Osteoblast (primary cell): ENCODE data around the gene KRT73. TPM values are rescaled to one million over a fixed set of nuclear protein-coding genes. Genes with fewer than 3 reads are reported as not detected.

Experiments
- DNase-seq: peaks from one replicate; pipeline ENCODE4 v3.0.0; 2011; ENCODE audit warnings: low spot score, mixed read lengths; ENCODE audit not compliant: insufficient read length; ENCODE audit errors: missing footprints
- H2AFZ ChIP-seq: 2 replicates; pipeline ENCODE4 v1.6.0; 2011; ENCODE audit warnings: mild to moderate bottlenecking, low read length
- H3K27ac ChIP-seq: 2 replicates; pipeline ENCODE4 v1.5.1; 2011; ENCODE audit warnings: mild to moderate bottlenecking, low read depth, low read length, moderate library complexity
- H3K27me3 ChIP-seq: 2 replicates; pipeline ENCODE4 v1.6.0; 2012; ENCODE audit warnings: mild to moderate bottlenecking, control low read depth, inconsistent platforms, low read length, moderate library complexity; ENCODE audit not compliant: insufficient read depth
- H3K36me3 ChIP-seq: 2 replicates; pipeline ENCODE4 v1.5.1; 2011; ENCODE audit warnings: mild to moderate bottlenecking, low read length, control low read depth, moderate library complexity; ENCODE audit not compliant: insufficient read depth
- H3K4me1 ChIP-seq: 2 replicates; pipeline ENCODE4 v1.5.1; 2011; ENCODE audit warnings: mild to moderate bottlenecking, low read length, control low read depth, moderate library complexity; ENCODE audit not compliant: insufficient read depth
- H3K4me2 ChIP-seq: 2 replicates; pipeline ENCODE4 v1.6.0; 2011; ENCODE audit warnings: mild to moderate bottlenecking, low read length; ENCODE audit not compliant: insufficient read depth
- H3K4me3 ChIP-seq: fragments of 200-600 bp; sonication (generic); 3 replicates; pipeline ENCODE4 v1.5.1; 2012; ENCODE audit warnings: mild to moderate bottlenecking, low read length, inconsistent platforms; ENCODE audit not compliant: insufficient read depth
- H3K79me2 ChIP-seq: 2 replicates; pipeline ENCODE4 v1.6.0; 2012; ENCODE audit warnings: mild to moderate bottlenecking, low read length, control low read depth, inconsistent platforms; ENCODE audit not compliant: insufficient read depth
- H3K9me3 ChIP-seq: 2 replicates; pipeline ENCODE4 v1.5.1; 2011; ENCODE audit warnings: low read depth, low read length, control low read depth
- H4K20me1 ChIP-seq: 2 replicates; pipeline ENCODE4 v1.6.0; 2012; ENCODE audit warnings: mild to moderate bottlenecking, low read length, control low read depth; ENCODE audit not compliant: insufficient read depth
- total RNA-seq: library from RNA; depleted of rRNA; stranded (reverse); fragments of >200 nt; gene quantifications from 2 replicates; pipeline ENCODE4 v1.2.3, GENCODE V29; 2012
- TF ChIP-seq, protein P1 (sequence below): IDR thresholded peaks from 2 replicates; pipeline ENCODE4 v1.5.1; 2011; ENCODE audit warnings: mild to moderate bottlenecking, low read depth, low read length, moderate library complexity; ENCODE audit errors: extremely low read depth

The KRT73 gene
- total RNA-seq, 1 donor: not detected

DNA sequence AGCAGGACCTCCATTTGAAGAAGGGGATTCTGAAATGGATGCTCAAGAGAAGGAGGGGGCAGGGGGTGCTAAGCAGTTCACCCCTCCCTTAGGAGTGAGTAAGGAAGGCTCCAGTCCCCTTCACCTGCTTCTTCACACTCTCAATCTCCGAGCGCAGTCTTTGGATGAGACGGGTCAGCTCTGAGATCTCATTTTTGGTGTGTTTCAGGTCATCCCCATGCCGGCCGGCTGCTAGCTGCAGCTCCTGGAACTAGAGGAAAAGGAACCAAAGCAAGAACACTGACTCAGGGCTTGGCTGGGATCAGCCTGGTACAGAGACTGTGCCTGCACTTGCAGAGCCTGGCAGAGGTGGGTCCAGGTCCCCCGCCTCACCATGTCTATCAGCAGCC, 7.3 kb downstream of the KRT73 start:
- no peak overlapping the region for H2AFZ ChIP-seq
- no peak for DNase-seq
- H4K20me1 ChIP-seq: no peaks in the 10 kb centered on the region
- H3K4me2 ChIP-seq: no peak overlapping the region
- no peaks in the 10 kb centered on the region for H3K9me3 ChIP-seq
- TF ChIP-seq, protein P1, sequence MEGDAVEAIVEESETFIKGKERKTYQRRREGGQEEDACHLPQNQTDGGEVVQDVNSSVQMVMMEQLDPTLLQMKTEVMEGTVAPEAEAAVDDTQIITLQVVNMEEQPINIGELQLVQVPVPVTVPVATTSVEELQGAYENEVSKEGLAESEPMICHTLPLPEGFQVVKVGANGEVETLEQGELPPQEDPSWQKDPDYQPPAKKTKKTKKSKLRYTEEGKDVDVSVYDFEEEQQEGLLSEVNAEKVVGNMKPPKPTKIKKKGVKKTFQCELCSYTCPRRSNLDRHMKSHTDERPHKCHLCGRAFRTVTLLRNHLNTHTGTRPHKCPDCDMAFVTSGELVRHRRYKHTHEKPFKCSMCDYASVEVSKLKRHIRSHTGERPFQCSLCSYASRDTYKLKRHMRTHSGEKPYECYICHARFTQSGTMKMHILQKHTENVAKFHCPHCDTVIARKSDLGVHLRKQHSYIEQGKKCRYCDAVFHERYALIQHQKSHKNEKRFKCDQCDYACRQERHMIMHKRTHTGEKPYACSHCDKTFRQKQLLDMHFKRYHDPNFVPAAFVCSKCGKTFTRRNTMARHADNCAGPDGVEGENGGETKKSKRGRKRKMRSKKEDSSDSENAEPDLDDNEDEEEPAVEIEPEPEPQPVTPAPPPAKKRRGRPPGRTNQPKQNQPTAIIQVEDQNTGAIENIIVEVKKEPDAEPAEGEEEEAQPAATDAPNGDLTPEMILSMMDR: no peak
- no peaks in the 10 kb centered on the region for H3K36me3 ChIP-seq
- H3K27ac ChIP-seq: no peak overlapping the region
- peaks cover 40% of the 10 kb centered on the region for H3K27me3 ChIP-seq
- no peaks in the 10 kb centered on the region for H3K79me2 ChIP-seq
- H3K4me3 ChIP-seq: no peak overlapping the region
- H3K4me1 ChIP-seq: peaks cover 3% of the 10 kb centered on the region

DNA sequence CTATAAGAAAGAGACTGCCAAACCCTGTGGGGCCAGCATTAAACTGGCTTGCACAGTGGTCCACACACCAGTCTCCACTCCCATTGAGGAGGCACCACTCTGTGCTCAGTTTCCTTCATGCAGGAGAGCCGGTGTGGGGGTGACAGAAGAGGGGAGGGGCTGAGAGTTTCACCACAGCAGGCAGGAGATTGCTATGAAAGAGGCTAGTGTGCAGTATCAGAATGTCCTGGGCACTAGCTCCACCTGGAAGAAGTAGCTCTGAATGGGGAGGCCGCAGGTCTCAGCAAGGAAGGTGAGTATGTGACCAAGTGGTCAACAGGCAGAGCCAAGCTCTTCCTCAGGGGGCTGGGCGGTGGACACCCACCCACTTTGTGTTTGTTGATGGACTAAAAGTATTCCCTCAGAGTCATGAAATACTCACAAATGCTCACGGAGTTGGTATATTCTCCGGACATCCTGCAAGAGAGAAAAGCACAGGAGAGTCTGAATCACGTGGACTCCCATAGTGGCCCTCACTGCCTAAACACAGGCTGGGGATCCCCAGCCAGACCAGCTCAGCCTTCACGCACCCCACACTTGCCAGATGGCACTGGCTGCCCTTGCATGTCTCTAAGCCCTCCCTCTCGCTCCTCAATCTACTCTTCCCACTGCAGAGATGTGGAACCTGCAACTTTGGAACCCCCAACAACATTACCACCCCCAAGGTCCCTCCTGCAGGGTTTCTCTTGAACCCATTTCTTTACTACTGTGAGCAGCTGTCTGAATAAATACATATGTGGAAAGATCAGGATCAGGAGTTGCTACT, 9.3 kb downstream of the KRT73 start:
- no peaks in the 10 kb centered on the region for H3K9me3 ChIP-seq
- no peaks in the 10 kb centered on the region for H3K36me3 ChIP-seq
- H3K4me1 ChIP-seq: no peaks in the 10 kb centered on the region
- H3K79me2 ChIP-seq: no peaks in the 10 kb centered on the region
- peaks cover 40% of the 10 kb centered on the region for H3K27me3 ChIP-seq
- H4K20me1 ChIP-seq: no peaks in the 10 kb centered on the region
- no peak overlapping the region for H3K27ac ChIP-seq
- H3K4me2 ChIP-seq: no peak overlapping the region
- H2AFZ ChIP-seq: no peak overlapping the region
- TF ChIP-seq, protein P1: no peak
- H3K4me3 ChIP-seq: no peak overlapping the region
- DNase-seq: no peak

DNA sequence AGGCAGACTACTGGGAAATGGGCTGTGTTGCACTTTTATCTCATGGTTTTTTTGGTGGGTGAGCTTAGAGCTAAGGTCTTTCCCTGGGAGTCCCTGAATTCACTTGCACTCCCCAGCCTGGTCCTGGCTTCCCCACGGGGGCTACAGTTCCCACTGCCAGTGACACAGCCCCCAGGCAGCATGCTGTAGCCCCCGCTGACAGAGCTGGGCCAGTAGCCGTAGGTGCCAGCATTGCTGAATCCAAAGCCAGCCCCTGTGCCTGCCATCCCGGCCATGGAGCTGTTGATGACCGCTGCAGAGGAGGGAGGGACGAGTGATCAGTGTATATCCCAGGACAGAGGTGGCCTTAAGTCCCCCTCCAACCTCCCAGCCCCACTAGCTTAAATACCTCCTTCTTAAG, 10.2 kb downstream of the KRT73 start:
- Histone ChIP-seq H3K4me1 (no peaks in the 10 kb centered on the region), H3K36me3 (no peaks in the 10 kb centered on the region), H2AFZ (no peak overlapping the region), H3K4me2 (no peak overlapping the region), H4K20me1 (no peaks in the 10 kb centered on the region), H3K27ac (no peak overlapping the region), H3K79me2 (no peaks in the 10 kb centered on the region), H3K27me3 (peaks cover 40% of the 10 kb centered on the region), H3K4me3 (no peak overlapping the region), H3K9me3 (no peaks in the 10 kb centered on the region)
- no peak for DNase-seq
- TF ChIP-seq, protein P1: no peak

DNA sequence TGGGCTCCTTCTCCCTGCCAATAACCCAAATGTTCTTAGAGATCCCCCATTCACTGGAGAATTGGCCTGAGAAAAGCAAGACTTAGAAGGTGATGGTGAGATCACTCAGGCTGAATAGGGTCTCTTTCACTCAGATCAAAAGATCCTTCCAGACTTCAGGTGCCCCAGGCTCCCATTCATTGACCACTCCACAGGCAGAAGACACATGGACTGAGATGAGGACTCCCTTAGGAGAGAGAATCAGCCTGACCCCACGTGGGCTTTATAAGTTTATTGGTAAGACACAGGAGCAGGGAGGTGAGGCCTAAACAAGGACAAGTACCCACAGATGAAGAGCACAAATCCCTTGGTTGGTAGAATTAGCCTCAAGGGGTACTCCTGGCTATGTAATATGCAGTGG, 11.0 kb downstream of the KRT73 start:
- TF ChIP-seq, protein P1: no peak

More for the DNA sequence above, 11.0 kb downstream of the KRT73 start:
- Histone ChIP-seq H3K36me3 (no peaks in the 10 kb centered on the region), H3K9me3 (no peaks in the 10 kb centered on the region), H3K4me2 (no peak overlapping the region), H3K79me2 (no peaks in the 10 kb centered on the region), H2AFZ (no peak overlapping the region), H3K4me1 (no peaks in the 10 kb centered on the region), H3K27ac (no peak overlapping the region), H3K4me3 (no peak overlapping the region), H3K27me3 (peaks cover 45% of the 10 kb centered on the region), H4K20me1 (no peaks in the 10 kb centered on the region)
- DNase-seq: no peak
